ENCODE results near the gene PNPLA8. TPM values are rescaled to one million over a fixed set of nuclear protein-coding genes. Genes with fewer than 3 reads are reported as not detected.
"Not testable (repeated sequence)": the region's sequence is repeated elsewhere in the genome, so short reads cannot be mapped to it uniquely, and the experiment has no call there.

Gene PNPLA8
- total and polyA plus RNA-seq, 2 of the 4 experiments (the other 2 are of a cell fraction), result 7.0 to 14.5 TPM

- H3K23ac ChIP-seq (ENCODE audit: low read depth, low read length); H3K4ac ChIP-seq (ENCODE audit: low read depth, low read length); DNase-seq; H3K4me3 ChIP-seq (ENCODE audit: insufficient read depth, low read depth, low read length); H2AK9ac ChIP-seq (replicated peaks; ENCODE audit: low read depth, low read length, poor library complexity); H2BK5ac ChIP-seq (ENCODE audit: low read depth, low read length, poor library complexity, severe bottlenecking); CTCF ChIA-PET; intact Hi-C loops (cut with micrococcal nuclease); in situ Hi-C loops (cut with MboI; ENCODE audit: low sequenced_read_pairs); H4K91ac ChIP-seq (ENCODE audit: insufficient read depth, low read depth, low read length); H3K18ac ChIP-seq (ENCODE audit: low read depth, low read length); H3K27me3 ChIP-seq (ENCODE audit: control insufficient read depth, insufficient read depth, low read length); H2AK5ac ChIP-seq (ENCODE audit: low read depth, low read length); ATAC-seq (ENCODE audit: low read depth); H3K4me1 ChIP-seq (ENCODE audit: control insufficient read depth, insufficient read depth, low read length); H2BK15ac ChIP-seq (ENCODE audit: low read depth, low read length); H3K36me3 ChIP-seq (ENCODE audit: control insufficient read depth, insufficient read depth, low read length); H3K56ac ChIP-seq (ENCODE audit: extremely low read depth, insufficient read depth, low read length); H3K27ac ChIP-seq (ENCODE audit: insufficient read depth, low read length); H4K8ac ChIP-seq (ENCODE audit: low read depth in 2 of 2, low read length in 2 of 2); H3K4me2 ChIP-seq (ENCODE audit: low read depth, low read length); H2BK120ac ChIP-seq (ENCODE audit: low read depth, low read length); H3K14ac ChIP-seq (replicated peaks; ENCODE audit: low read depth, low read length); BruUV-seq (replicated peaks); H3K9ac ChIP-seq (ENCODE audit: low read depth, low read length); H2BK20ac ChIP-seq (ENCODE audit: low read depth, low read length); H3K9me1 ChIP-seq (ENCODE audit: insufficient read depth, low read length); H4K5ac ChIP-seq (ENCODE audit: low read depth, low read length); POLR2A ChIA-PET (ENCODE audit: unreplicated experiment); H3K9me3 ChIP-seq (ENCODE audit: control insufficient read depth, insufficient read depth, low read length); dilution Hi-C loops (cut with HindIII; ENCODE audit: low sequenced_read_pairs, unreplicated experiment); H4K20me1 ChIP-seq (ENCODE audit: insufficient read depth, low read length); H2AFZ ChIP-seq (replicated peaks; ENCODE audit: low read length, poor library complexity): not testable (repeated sequence)
- peaks cover 4 to 13% of the 10 kb centered on the region in 2 experiments; a peak in 3 of 4 replicates for H3K79me1 ChIP-seq (ENCODE audit: low read depth in 1 of 2, low read length in 2 of 2)
Observed at GRCh38 chr7:108556665-108557064, 30.7 kb upstream of the PNPLA8 start.

GRCh38 chr7:108548141-108548896 lies 22.4 kb upstream of the PNPLA8 start:
- H4K5ac ChIP-seq (ENCODE audit: low read depth, low read length); H3K4me3 ChIP-seq (ENCODE audit: insufficient read depth, low read depth, low read length); DNase-seq; H3K23ac ChIP-seq (ENCODE audit: low read depth, low read length); H3K27ac ChIP-seq (ENCODE audit: insufficient read depth, low read length); POLR2A ChIA-PET (ENCODE audit: unreplicated experiment); CTCF ChIA-PET; dilution Hi-C loops (cut with HindIII; ENCODE audit: low sequenced_read_pairs, unreplicated experiment); ATAC-seq (ENCODE audit: low read depth); H3K36me3 ChIP-seq (ENCODE audit: control insufficient read depth, insufficient read depth, low read length); H3K79me1 ChIP-seq (ENCODE audit: low read depth in 1 of 2, low read length in 2 of 2); H3K4me2 ChIP-seq (ENCODE audit: low read depth, low read length); H2BK20ac ChIP-seq (ENCODE audit: low read depth, low read length); H3K9me3 ChIP-seq (ENCODE audit: control insufficient read depth, insufficient read depth, low read length); H2BK120ac ChIP-seq (ENCODE audit: low read depth, low read length); H4K8ac ChIP-seq (ENCODE audit: low read depth in 2 of 2, low read length in 2 of 2); H2AK5ac ChIP-seq (ENCODE audit: low read depth, low read length); H2AFZ ChIP-seq (replicated peaks; ENCODE audit: low read length, poor library complexity); H2BK5ac ChIP-seq (ENCODE audit: low read depth, low read length, poor library complexity, severe bottlenecking); H2BK15ac ChIP-seq (ENCODE audit: low read depth, low read length); H3K4ac ChIP-seq (ENCODE audit: low read depth, low read length); H3K18ac ChIP-seq (ENCODE audit: low read depth, low read length); H3K56ac ChIP-seq (ENCODE audit: extremely low read depth, insufficient read depth, low read length); H4K91ac ChIP-seq (ENCODE audit: insufficient read depth, low read depth, low read length); H3K4me1 ChIP-seq (ENCODE audit: control insufficient read depth, insufficient read depth, low read length); H3K14ac ChIP-seq (replicated peaks; ENCODE audit: low read depth, low read length); intact Hi-C loops (cut with micrococcal nuclease); H3K27me3 ChIP-seq (ENCODE audit: control insufficient read depth, insufficient read depth, low read length); H4K20me1 ChIP-seq (ENCODE audit: insufficient read depth, low read length); H3K9me1 ChIP-seq (ENCODE audit: insufficient read depth, low read length); H2AK9ac ChIP-seq (replicated peaks; ENCODE audit: low read depth, low read length, poor library complexity); BruUV-seq (replicated peaks); in situ Hi-C loops (cut with MboI; ENCODE audit: low sequenced_read_pairs); H3K9ac ChIP-seq (ENCODE audit: low read depth, low read length): not testable (repeated sequence)
- no CpG with 5 or more reads among the region's 2 CpGs for WGBS, 2 experiments (ENCODE audit: extremely low coverage in 2 of 2, insufficient read length in 1 of 2)

All from IMR-90 (cell line).